Endothelial cell of umbilical vein (primary cell): ENCODE measurements around the gene ROBO2. TPM values are rescaled to one million over a fixed set of nuclear protein-coding genes. Genes with fewer than 3 reads are reported as not detected.

ENCODE experiments used
- BruUV-seq: library from RNA; stranded (reverse); fragments of 400-500 nt; replicated peaks from 2 replicates; lab custom pipeline; 2021; lab: Mats Ljungman, UMichigan
- CTCF ChIA-PET: fragments of 300-600, 350-600 bp; sonication (Branson Sonifier 250); formaldehyde crosslinking; loops from one replicate; lab custom pipeline; 2021; ENCODE audit warnings: antibody characterized with exemption, inconsistent platforms; lab: Charles Lee
- POLR2A ChIA-PET: fragments of 300-600, 350-600 bp; sonication (Branson Sonifier 250); formaldehyde crosslinking; loops from one replicate; lab custom pipeline; 2021; ENCODE audit warnings: antibody characterized with exemption, inconsistent platforms; lab: Charles Lee
- DNase-seq: peaks from one replicate; pipeline ENCODE4 v3.0.0-alpha.2; 2011; ENCODE audit warnings: low read depth, low spot score
- FAIRE-seq: peaks from 2 replicates; lab custom pipeline; 2011; peaks lifted over from hg19 to GRCh38; lab: Jason Lieb, UNC
- H2AFZ ChIP-seq: 2 replicates; pipeline ENCODE4 v1.6.0; 2012; ENCODE audit warnings: low read depth, low read length, control low read depth, inconsistent platforms
- H3K27ac ChIP-seq: 2 replicates; pipeline ENCODE4 v1.5.1; 2011; ENCODE audit warnings: low read depth, mild to moderate bottlenecking, control low read depth, low read length, moderate library complexity; ENCODE audit not compliant: insufficient read depth
- H3K27me3 ChIP-seq, 2 experiments: 2 replicates each; pipeline versions ENCODE4 v1.6.0 to v1.6.1; 2011; ENCODE audit warnings: low read length in 2 of 2, mixed read lengths in 1 of 2; ENCODE audit not compliant: control insufficient read depth in 2 of 2, insufficient read depth in 2 of 2
- H3K36me3 ChIP-seq, 2 experiments: 2 replicates in 1 of 2; 3 replicates in 1 of 2; pipeline ENCODE4 v1.5.1; 2011; ENCODE audit warnings: low read length in 2 of 2, mild to moderate bottlenecking in 1 of 2, moderate library complexity in 1 of 2; ENCODE audit not compliant: control insufficient read depth in 2 of 2, insufficient read depth in 2 of 2; ENCODE audit errors: extremely low read depth in 1 of 2
- H3K4me1 ChIP-seq: 3 replicates; pipeline ENCODE4 v1.5.1; 2011; ENCODE audit warnings: mild to moderate bottlenecking, low read length; ENCODE audit not compliant: control insufficient read depth, insufficient read depth; ENCODE audit errors: extremely low read depth
- H3K4me2 ChIP-seq: 2 replicates; pipeline ENCODE4 v1.6.1; 2011; ENCODE audit warnings: low read length, control low read depth, mixed read lengths; ENCODE audit not compliant: insufficient read depth
- H3K4me3 ChIP-seq, 3 experiments: fragments of 200-600 bp in 1 of 3; sonication (generic), shearing (Covaris generic) in 1 of 3; replicated peaks in 1 of 3; 2 replicates each; pipeline ENCODE4 v1.5.1; 2011 to 2016; ENCODE audit warnings: control low read depth in 3 of 3, low read length in 3 of 3, mild to moderate bottlenecking in 2 of 3, inconsistent platforms in 1 of 3, low read depth in 1 of 3, moderate library complexity in 1 of 3; ENCODE audit not compliant: insufficient read depth in 1 of 3
- H3K79me2 ChIP-seq: 2 replicates; pipeline ENCODE4 v1.6.0; 2012; ENCODE audit warnings: low read length, inconsistent platforms; ENCODE audit not compliant: control insufficient read depth, insufficient read depth
- H3K9ac ChIP-seq: replicated peaks from 2 replicates; pipeline ENCODE3; 2011; ENCODE audit warnings: low read length, control low read depth; ENCODE audit not compliant: insufficient read depth; ENCODE audit errors: extremely low read depth
- H3K9me1 ChIP-seq: replicated peaks from 3 replicates; pipeline ENCODE4 v1.6.0; 2011; ENCODE audit warnings: mild to moderate bottlenecking, low read length; ENCODE audit not compliant: control insufficient read depth, insufficient read depth; ENCODE audit errors: extremely low read depth
- H3K9me3 ChIP-seq: replicated peaks from 2 replicates; pipeline ENCODE4 v1.5.1; 2012; ENCODE audit warnings: low read length, inconsistent platforms; ENCODE audit not compliant: control insufficient read depth, insufficient read depth
- H4K20me1 ChIP-seq: replicated peaks from 2 replicates; pipeline ENCODE3; 2011; ENCODE audit warnings: mild to moderate bottlenecking, low read length; ENCODE audit not compliant: control insufficient read depth, insufficient read depth; ENCODE audit errors: extremely low read depth
- EZH2 ChIP-seq: IDR thresholded peaks from 2 replicates; pipeline ENCODE4 v1.6.1; 2012; ENCODE audit warnings: borderline replicate concordance, low read depth, mild to moderate bottlenecking, moderate library complexity, low read length, inconsistent platforms; ENCODE audit not compliant: severe bottlenecking
- FOS ChIP-seq: IDR thresholded peaks from 2 replicates; pipeline ENCODE4 v1.6.1; 2011; ENCODE audit warnings: mild to moderate bottlenecking, low read length, moderate library complexity, borderline replicate concordance; ENCODE audit not compliant: insufficient read depth
- GATA2 ChIP-seq: IDR thresholded peaks from 2 replicates; pipeline ENCODE4 v1.7.0; 2011; ENCODE audit warnings: low read depth, mild to moderate bottlenecking, moderate library complexity, mixed read lengths, low read length; ENCODE audit not compliant: insufficient read length, insufficient read depth
- JUN ChIP-seq: IDR thresholded peaks from 2 replicates; pipeline ENCODE4 v1.6.1; 2011; ENCODE audit warnings: borderline replicate concordance, low read depth; ENCODE audit not compliant: insufficient read length, insufficient read depth
- MYC ChIP-seq: IDR thresholded peaks from one replicate; pipeline ENCODE4 v1.6.1; 2011; ENCODE audit warnings: mild to moderate bottlenecking, low read depth, low read length
- POLR2A ChIP-seq: IDR thresholded peaks from 2 replicates; pipeline ENCODE4 v1.6.1; 2012; ENCODE audit warnings: low read depth, mild to moderate bottlenecking, control low read depth, low read length
- POLR2AphosphoS5 ChIP-seq: IDR thresholded peaks from 2 replicates; pipeline ENCODE4 v1.6.1; 2012; ENCODE audit warnings: low read depth, mild to moderate bottlenecking, control low read depth, low read length, moderate library complexity; ENCODE audit not compliant: insufficient read depth
- dilution Hi-C: fragments of 300-500 bp; cut with MboI; formaldehyde crosslinking; loops from one replicate; pipeline ENCODE4 v1.15.0; 2019; ENCODE audit warnings: low sequenced_read_pairs; ENCODE audit not compliant: extremely low pct_ligation_motif_present
- intact Hi-C: fragments of 100-400 bp; cut with micrococcal nuclease; formaldehyde crosslinking; loops from one replicate; pipeline ENCODE4 v1.10.0; 2022
- polyA plus RNA-seq, 4 experiments: library from polyadenylated mRNA; depleted of rRNA in 3 of 4; stranded (reverse) in 3 of 4; unstranded in 1 of 4; fragments of >200 nt; gene quantifications; 2 replicates each; pipeline versions ENCODE4 v1.2.1 to v1.2.3, GENCODE V29; 2011 to 2012; ENCODE audit warnings: missing spikeins in 1 of 4
- total RNA-seq: library from RNA; stranded (reverse); gene quantifications from 2 replicates; pipeline ENCODE4 v1.2.3, GENCODE V29; 2021
- TF ChIP-seq, protein P1 (sequence below): IDR thresholded peaks from 2 replicates; pipeline ENCODE4 v1.6.1; 2011; ENCODE audit not compliant: insufficient read depth, insufficient read length
- TF ChIP-seq, protein P2 (sequence below), 2 donors: IDR thresholded peaks; 1 replicate in 1 of 2; 2 replicates in 1 of 2; pipeline ENCODE4 v1.5.1; 2011; ENCODE audit warnings: low read length in 2 of 2, mild to moderate bottlenecking in 2 of 2, moderate library complexity in 2 of 2, control low read depth in 1 of 2, inconsistent platforms in 1 of 2, low read depth in 1 of 2; ENCODE audit not compliant: insufficient read depth in 1 of 2; ENCODE audit errors: extremely low read depth in 1 of 2

ROBO2 gene
- total and polyA plus RNA-seq, 2 donors (not counting 3 experiments of a cell fraction or from before 2014, with no cell fraction given) = not detected

DNA sequence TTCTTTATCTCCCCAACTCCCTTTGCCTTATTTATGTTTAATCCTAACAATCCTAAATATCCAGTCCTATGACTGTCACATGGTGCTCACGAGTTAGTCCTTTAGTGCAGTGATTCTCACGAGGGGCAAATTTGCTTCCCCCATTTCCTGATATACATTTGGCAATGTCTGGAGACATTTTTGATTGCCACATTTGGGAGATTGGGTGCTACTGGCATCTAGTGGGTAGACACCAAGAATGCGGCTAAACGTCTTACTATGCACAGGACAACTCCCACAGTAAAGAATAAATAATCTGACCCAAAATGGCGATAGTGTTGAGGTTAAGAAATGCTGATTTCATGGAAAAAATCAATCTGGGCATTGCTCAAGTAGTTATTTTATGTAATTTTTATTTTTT, 466.5 kb downstream of the ROBO2 start:
- no TSS peak for BruUV-seq
- no peak for DNase-seq
- H3K4me1 ChIP-seq = no peaks in the 10 kb centered on the region
- no peak overlapping the region for H3K27ac ChIP-seq
- H3K9ac ChIP-seq = no peak overlapping the region
- no peak overlapping the region for H2AFZ ChIP-seq
- H4K20me1 ChIP-seq = no peaks in the 10 kb centered on the region
- H3K79me2 ChIP-seq = no peaks in the 10 kb centered on the region
- H3K4me3 ChIP-seq = no peak overlapping the region
- ChIA-PET POLR2A (no interaction called here), CTCF (no interaction called here)
- dilution Hi-C loops = no loop called here
- no peak overlapping the region for H3K4me2 ChIP-seq
- intact Hi-C loops = no loop called here
- no peak for TF ChIP-seq JUN
- TF ChIP-seq, protein P1, sequence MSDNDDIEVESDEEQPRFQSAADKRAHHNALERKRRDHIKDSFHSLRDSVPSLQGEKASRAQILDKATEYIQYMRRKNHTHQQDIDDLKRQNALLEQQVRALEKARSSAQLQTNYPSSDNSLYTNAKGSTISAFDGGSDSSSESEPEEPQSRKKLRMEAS = no peak
- TF ChIP-seq POLR2AphosphoS5 = no peak
- TF ChIP-seq, protein P2, sequence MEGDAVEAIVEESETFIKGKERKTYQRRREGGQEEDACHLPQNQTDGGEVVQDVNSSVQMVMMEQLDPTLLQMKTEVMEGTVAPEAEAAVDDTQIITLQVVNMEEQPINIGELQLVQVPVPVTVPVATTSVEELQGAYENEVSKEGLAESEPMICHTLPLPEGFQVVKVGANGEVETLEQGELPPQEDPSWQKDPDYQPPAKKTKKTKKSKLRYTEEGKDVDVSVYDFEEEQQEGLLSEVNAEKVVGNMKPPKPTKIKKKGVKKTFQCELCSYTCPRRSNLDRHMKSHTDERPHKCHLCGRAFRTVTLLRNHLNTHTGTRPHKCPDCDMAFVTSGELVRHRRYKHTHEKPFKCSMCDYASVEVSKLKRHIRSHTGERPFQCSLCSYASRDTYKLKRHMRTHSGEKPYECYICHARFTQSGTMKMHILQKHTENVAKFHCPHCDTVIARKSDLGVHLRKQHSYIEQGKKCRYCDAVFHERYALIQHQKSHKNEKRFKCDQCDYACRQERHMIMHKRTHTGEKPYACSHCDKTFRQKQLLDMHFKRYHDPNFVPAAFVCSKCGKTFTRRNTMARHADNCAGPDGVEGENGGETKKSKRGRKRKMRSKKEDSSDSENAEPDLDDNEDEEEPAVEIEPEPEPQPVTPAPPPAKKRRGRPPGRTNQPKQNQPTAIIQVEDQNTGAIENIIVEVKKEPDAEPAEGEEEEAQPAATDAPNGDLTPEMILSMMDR (IDR thresholded peaks at IDR 0.05; ENCODE audit: extremely low read depth in 1 of 2, insufficient read depth in 1 of 2, low read depth in 1 of 2, low read length in 2 of 2) = no peak
- no peak for TF ChIP-seq FOS
- no peak for TF ChIP-seq EZH2
- TF ChIP-seq MYC = no peak
- no peak for TF ChIP-seq GATA2
- TF ChIP-seq POLR2A = no peak
- no peak for FAIRE-seq
- H3K9me1 ChIP-seq = no peaks in the 10 kb centered on the region
- H3K9me3 ChIP-seq = no peaks in the 10 kb centered on the region
- H3K36me3 ChIP-seq = no peaks in the 10 kb centered on the region
- no peaks in the 10 kb centered on the region for H3K27me3 ChIP-seq
